ENCODE data around the gene PRKN.

DNA sequence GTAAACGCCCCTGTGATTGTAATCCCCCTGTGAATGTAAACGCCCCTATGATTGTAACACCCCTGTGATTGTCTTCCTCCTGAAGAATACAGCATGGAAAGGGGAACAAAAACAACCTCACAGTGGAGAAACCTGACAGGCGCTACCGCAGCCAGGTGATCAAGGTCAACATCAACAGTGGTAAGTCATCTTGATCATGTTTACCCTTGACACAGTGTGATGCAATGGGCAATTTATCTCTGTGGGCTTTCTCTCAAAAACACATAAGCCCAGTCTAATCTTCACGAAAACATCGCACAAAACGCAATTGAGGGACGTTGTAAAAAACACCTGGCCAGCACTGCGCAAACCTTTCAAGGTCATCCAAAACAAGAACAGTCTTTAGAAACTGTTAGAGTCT, 277.2 kb downstream of the PRKN start:
- TF ChIP-seq, protein P1, sequence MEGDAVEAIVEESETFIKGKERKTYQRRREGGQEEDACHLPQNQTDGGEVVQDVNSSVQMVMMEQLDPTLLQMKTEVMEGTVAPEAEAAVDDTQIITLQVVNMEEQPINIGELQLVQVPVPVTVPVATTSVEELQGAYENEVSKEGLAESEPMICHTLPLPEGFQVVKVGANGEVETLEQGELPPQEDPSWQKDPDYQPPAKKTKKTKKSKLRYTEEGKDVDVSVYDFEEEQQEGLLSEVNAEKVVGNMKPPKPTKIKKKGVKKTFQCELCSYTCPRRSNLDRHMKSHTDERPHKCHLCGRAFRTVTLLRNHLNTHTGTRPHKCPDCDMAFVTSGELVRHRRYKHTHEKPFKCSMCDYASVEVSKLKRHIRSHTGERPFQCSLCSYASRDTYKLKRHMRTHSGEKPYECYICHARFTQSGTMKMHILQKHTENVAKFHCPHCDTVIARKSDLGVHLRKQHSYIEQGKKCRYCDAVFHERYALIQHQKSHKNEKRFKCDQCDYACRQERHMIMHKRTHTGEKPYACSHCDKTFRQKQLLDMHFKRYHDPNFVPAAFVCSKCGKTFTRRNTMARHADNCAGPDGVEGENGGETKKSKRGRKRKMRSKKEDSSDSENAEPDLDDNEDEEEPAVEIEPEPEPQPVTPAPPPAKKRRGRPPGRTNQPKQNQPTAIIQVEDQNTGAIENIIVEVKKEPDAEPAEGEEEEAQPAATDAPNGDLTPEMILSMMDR (IDR thresholded peaks at IDR 0.05), result no peak
- no peak for TF ChIP-seq POLR2A (IDR thresholded peaks at IDR 0.05)

Data from thyroid gland (tissue), 4 donors.